ENCODE measurements around the gene DYNLRB1.

DNA sequence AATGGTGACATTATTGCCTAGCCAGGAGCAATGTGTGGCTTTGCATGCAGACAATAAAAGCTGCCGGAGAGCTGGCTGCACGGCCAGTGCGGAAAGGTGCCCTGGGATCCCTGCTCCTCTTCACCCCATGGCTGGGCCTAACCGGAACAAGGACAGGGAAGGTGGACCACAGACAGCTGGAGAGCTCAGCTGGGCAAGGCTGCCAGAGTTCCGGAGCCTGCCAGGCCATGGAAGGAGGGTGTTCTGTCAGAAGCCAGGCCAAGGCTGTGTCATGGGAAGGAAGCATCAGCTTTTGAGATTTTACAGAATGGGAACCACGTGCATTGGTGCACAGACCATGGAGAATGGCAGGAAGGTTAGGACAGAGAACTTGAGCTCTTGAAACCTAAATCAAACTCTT is 67.3 kb downstream of the DYNLRB1 start:
- TF ChIP-seq, protein P1, sequence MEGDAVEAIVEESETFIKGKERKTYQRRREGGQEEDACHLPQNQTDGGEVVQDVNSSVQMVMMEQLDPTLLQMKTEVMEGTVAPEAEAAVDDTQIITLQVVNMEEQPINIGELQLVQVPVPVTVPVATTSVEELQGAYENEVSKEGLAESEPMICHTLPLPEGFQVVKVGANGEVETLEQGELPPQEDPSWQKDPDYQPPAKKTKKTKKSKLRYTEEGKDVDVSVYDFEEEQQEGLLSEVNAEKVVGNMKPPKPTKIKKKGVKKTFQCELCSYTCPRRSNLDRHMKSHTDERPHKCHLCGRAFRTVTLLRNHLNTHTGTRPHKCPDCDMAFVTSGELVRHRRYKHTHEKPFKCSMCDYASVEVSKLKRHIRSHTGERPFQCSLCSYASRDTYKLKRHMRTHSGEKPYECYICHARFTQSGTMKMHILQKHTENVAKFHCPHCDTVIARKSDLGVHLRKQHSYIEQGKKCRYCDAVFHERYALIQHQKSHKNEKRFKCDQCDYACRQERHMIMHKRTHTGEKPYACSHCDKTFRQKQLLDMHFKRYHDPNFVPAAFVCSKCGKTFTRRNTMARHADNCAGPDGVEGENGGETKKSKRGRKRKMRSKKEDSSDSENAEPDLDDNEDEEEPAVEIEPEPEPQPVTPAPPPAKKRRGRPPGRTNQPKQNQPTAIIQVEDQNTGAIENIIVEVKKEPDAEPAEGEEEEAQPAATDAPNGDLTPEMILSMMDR (IDR thresholded peaks at IDR 0.05): no peak
- TF ChIP-seq POLR2A (IDR thresholded peaks at IDR 0.05): no peak
